ENCODE measurements around the gene FMNL2. TPM values are rescaled to one million over a fixed set of nuclear protein-coding genes. Genes with fewer than 3 reads are reported as not detected.

FMNL2 gene
- total and polyA plus RNA-seq, 2 of the 4 experiments (the other 2 are of a cell fraction), result 10.9 to 11.4 TPM

DNA sequence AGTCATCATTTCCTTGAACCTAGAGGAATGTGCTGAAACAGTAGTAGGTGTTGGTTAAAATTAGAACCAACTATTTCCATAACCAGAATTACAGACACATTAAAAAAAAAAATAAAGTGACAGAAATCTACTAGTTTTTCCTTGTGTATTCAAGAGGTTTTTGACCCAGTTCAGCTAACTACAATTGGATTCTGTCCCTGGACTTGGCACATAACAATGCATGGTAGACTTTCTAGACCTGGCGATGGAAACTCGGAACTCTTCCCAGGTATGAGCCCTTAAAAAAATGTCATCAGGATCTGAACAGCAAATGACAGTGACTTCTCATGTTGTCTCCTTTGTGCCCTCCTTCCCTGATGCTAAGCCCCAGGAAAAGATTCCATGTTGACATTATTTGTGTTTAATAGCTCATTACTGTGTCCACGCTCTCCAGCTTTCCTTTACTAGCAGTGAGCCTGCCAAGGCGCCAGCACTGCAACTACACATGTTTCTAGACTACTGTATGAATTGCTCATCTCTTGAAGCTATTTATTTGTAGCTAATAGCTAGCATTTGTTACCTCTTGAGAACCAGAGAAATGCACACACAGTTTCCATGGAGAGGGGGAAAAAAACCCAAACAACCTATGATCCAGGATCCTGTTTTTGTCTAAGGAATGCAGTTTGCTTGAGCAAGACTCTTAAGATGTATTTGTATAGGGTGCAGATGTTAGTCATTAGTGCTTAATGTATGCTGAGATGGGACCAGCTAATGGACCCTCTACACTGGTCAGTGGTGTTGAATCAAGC is 148.5 kb downstream of the FMNL2 start:
- Histone ChIP-seq H3K4me3 (ENCODE audit: insufficient read depth, low read depth, low read length) (no peak overlapping the region), H2AFZ (replicated peaks; ENCODE audit: low read length, poor library complexity) (no peak overlapping the region), H3K4me1 (ENCODE audit: control insufficient read depth, insufficient read depth, low read length) (peaks cover 3% of the 10 kb centered on the region), H2BK15ac (ENCODE audit: low read depth, low read length) (no peak overlapping the region), H3K36me3 (ENCODE audit: control insufficient read depth, insufficient read depth, low read length) (no peaks in the 10 kb centered on the region), H2BK120ac (ENCODE audit: low read depth, low read length) (no peak overlapping the region), H3K9me1 (ENCODE audit: insufficient read depth, low read length) (peaks cover 2% of the 10 kb centered on the region; the same call in 1 of the 2 replicates), H3K9ac (ENCODE audit: low read depth, low read length) (no peak overlapping the region), H4K5ac (ENCODE audit: low read depth, low read length) (no peak overlapping the region), H3K27me3 (ENCODE audit: control insufficient read depth, insufficient read depth, low read length) (no peaks in the 10 kb centered on the region), H3K79me1 (ENCODE audit: low read depth in 1 of 2, low read length in 2 of 2) (peaks cover 14 to 15% of the 10 kb centered on the region in 2 experiments; a peak in 2 of 4 replicates), H2AK9ac (replicated peaks; ENCODE audit: low read depth, low read length, poor library complexity) (no peak overlapping the region), H3K27ac (ENCODE audit: insufficient read depth, low read length) (no peak overlapping the region), H3K4ac (ENCODE audit: low read depth, low read length) (no peak overlapping the region), H2BK5ac (ENCODE audit: low read depth, low read length, poor library complexity, severe bottlenecking) (no peak overlapping the region), H3K56ac (ENCODE audit: extremely low read depth, insufficient read depth, low read length) (no peak overlapping the region), H4K8ac (ENCODE audit: low read depth in 2 of 2, low read length in 2 of 2) (no peak overlapping the region), H3K4me2 (ENCODE audit: low read depth, low read length) (no peak overlapping the region), H4K91ac (ENCODE audit: insufficient read depth, low read depth, low read length) (no peak overlapping the region), H3K23ac (ENCODE audit: low read depth, low read length) (no peak overlapping the region), H3K18ac (ENCODE audit: low read depth, low read length) (no peak overlapping the region), H3K14ac (replicated peaks; ENCODE audit: low read depth, low read length) (no peak overlapping the region), H3K9me3 (ENCODE audit: control insufficient read depth, insufficient read depth, low read length) (no peaks in the 10 kb centered on the region), H4K20me1 (ENCODE audit: insufficient read depth, low read length) (no peaks in the 10 kb centered on the region; the same call in 1 of the 2 replicates), H2BK20ac (ENCODE audit: low read depth, low read length) (no peak overlapping the region), H2AK5ac (ENCODE audit: low read depth, low read length) (0 out of 2 replicates have a peak overlapping the region, but pooled peaks have one; percentile 30)
- in situ Hi-C loops (cut with MboI; ENCODE audit: low sequenced_read_pairs), result no loop called here
- BruUV-seq (replicated peaks), result no TSS peak
- WGBS, 2 experiments (ENCODE audit: extremely low coverage in 2 of 2, insufficient read length in 1 of 2), result 100% methylated on average over 2 of the region's 4 CpGs; no CpG with 5 or more reads in 1 of the 2 experiments
- dilution Hi-C loops (cut with HindIII; ENCODE audit: low sequenced_read_pairs, unreplicated experiment), result no loop called here
- POLR2A ChIA-PET (ENCODE audit: unreplicated experiment), result no interaction called here
- intact Hi-C loops (cut with micrococcal nuclease), result no loop called here
- DNase-seq, result peak; percentile 53
- no peak for TF ChIP-seq CHD1 (IDR thresholded peaks at IDR 0.05; ENCODE audit: low read depth, low read length)
- CTCF ChIA-PET, result interaction anchor here (0.7 kb wide), 1 partner anchor 90 kb away, joined by 3 read pairs; no protein-coding TSS in a partner anchor
- ATAC-seq (ENCODE audit: low read depth), result no peak

Measured in IMR-90 (cell line).